GM10248 (cell line): ENCODE data around the gene CD83.

Experiments
- CTCF ChIA-PET: fragments of 300-600 bp; sonication (Branson Sonifier 250); formaldehyde crosslinking; extraction: SDS; loops from one replicate; lab custom pipeline; 2021; ENCODE audit warnings: antibody characterized with exemption; lab: Yijun Ruan, JAX
- POLR2A ChIA-PET: fragments of 350-650 bp; sonication (Branson Sonifier 250); formaldehyde crosslinking; extraction: SDS; loops from one replicate; lab custom pipeline; 2020; ENCODE audit warnings: antibody characterized with exemption; lab: Yijun Ruan, JAX
- DNase-seq: peaks from one replicate; pipeline ENCODE4 v3.0.0; 2012; ENCODE audit errors: extremely low spot score
- CTCF ChIP-seq: IDR thresholded peaks from 2 replicates; pipeline ENCODE4 v1.5.1; 2012; ENCODE audit warnings: mild to moderate bottlenecking, low read depth; ENCODE audit errors: extremely low read depth, missing control alignments, control extremely low read depth

The CD83 gene

GRCh38 chr6:14172562-14172961, 55.0 kb downstream of the CD83 start:
- ChIA-PET POLR2A (no interaction called here), CTCF (no interaction called here)
- no peak for TF ChIP-seq CTCF
- DNase-seq: no peak

- TF ChIP-seq CTCF: no peak
- DNase-seq: no peak
- ChIA-PET CTCF (interaction anchor here (1.1 kb wide), 1 partner anchor 9 kb away, joined by 3 read pairs; no protein-coding TSS in a partner anchor), POLR2A (no interaction called here)
Measured at GRCh38 chr6:14174226-14174625, 56.7 kb downstream of the CD83 start.

- CTCF ChIA-PET: no interaction called here
- DNase-seq: no peak
- POLR2A ChIA-PET: no interaction called here
- TF ChIP-seq CTCF: no peak
Measured at GRCh38 chr6:14174996-14175395, 57.4 kb downstream of the CD83 start.

- TF ChIP-seq CTCF: no peak
- ChIA-PET CTCF (interaction anchor here (1.6 kb wide), 1 partner anchor 9 kb away, joined by 4 read pairs; no protein-coding TSS in a partner anchor), POLR2A (no interaction called here)
- DNase-seq: no peak
Measured at GRCh38 chr6:14176429-14176828, 58.9 kb downstream of the CD83 start.

GRCh38 chr6:14177413-14178082, 60.0 kb downstream of the CD83 start:
- no peak for DNase-seq
- ChIA-PET CTCF (interaction anchor here (1.6 kb wide), 1 partner anchor 8 kb away, joined by 4 read pairs; no protein-coding TSS in a partner anchor), POLR2A (no interaction called here)
- TF ChIP-seq CTCF: no peak

GRCh38 chr6:14178083-14178445, 60.5 kb downstream of the CD83 start:
- TF ChIP-seq CTCF: no peak
- no peak for DNase-seq
- ChIA-PET CTCF (interaction anchor here (1.6 kb wide), 1 partner anchor 8 kb away, joined by 4 read pairs; no protein-coding TSS in a partner anchor), POLR2A (no interaction called here)
